ENCODE results near the gene PEX5L. TPM values are rescaled to one million over a fixed set of nuclear protein-coding genes. Genes with fewer than 3 reads are reported as not detected.

Gene PEX5L
- total RNA-seq, 1 experiment from 2014 or later, result 0.33 TPM

DNA sequence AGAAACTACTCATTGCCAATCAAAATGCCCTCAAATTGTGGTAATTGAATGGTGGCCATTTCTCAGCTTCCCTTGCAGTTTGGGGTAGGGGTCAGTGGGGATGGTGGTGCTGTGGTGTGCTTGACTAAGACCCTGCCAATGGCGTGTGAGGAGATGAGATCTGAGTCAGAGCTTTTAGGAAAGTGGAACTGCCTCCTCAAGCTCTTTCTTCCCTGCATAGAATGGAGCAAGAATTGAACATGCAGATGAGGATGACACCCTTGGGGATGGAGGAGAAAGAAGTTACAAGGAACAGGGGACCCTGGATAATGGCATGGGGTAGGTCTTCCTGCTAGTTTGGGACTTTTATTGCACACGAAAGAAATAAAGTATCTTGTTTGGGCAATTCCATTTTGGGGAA lies 188.0 kb downstream of the PEX5L start:
- Histone ChIP-seq H3K4me1 (replicated peaks; ENCODE audit: insufficient read depth) (no peaks in the 10 kb centered on the region), H3K79me2 (ENCODE audit: low read depth) (no peaks in the 10 kb centered on the region), H3K4me2 (no peak overlapping the region), H3F3A (ENCODE audit: insufficient read depth, low read depth) (no peaks in the 10 kb centered on the region), H3K27me3 (ENCODE audit: insufficient read depth, low read depth) (no peaks in the 10 kb centered on the region), H4K20me1 (ENCODE audit: insufficient read depth) (no peaks in the 10 kb centered on the region), H3K36me3 (ENCODE audit: low read depth) (no peaks in the 10 kb centered on the region), H2AFZ (no peak overlapping the region), H3K4me3 (no peak overlapping the region), H3K9me3 (ENCODE audit: insufficient read depth, low read depth) (no peaks in the 10 kb centered on the region), H3K27ac (no peak overlapping the region), H3K9me2 (ENCODE audit: insufficient read depth) (no peaks in the 10 kb centered on the region)
- DNase-seq, result no peak
- BruUV-seq (replicated peaks), result no TSS peak
- ChIA-PET CTCF (no interaction called here), POLR2A (ENCODE audit: unreplicated experiment) (no interaction called here)
- intact Hi-C loops (cut with micrococcal nuclease; ENCODE audit: unreplicated experiment), result no loop called here
- no peak for TF ChIP-seq EZH2 (IDR thresholded peaks at IDR 0.05; ENCODE audit: low read depth)
- TF ChIP-seq, protein P1, sequence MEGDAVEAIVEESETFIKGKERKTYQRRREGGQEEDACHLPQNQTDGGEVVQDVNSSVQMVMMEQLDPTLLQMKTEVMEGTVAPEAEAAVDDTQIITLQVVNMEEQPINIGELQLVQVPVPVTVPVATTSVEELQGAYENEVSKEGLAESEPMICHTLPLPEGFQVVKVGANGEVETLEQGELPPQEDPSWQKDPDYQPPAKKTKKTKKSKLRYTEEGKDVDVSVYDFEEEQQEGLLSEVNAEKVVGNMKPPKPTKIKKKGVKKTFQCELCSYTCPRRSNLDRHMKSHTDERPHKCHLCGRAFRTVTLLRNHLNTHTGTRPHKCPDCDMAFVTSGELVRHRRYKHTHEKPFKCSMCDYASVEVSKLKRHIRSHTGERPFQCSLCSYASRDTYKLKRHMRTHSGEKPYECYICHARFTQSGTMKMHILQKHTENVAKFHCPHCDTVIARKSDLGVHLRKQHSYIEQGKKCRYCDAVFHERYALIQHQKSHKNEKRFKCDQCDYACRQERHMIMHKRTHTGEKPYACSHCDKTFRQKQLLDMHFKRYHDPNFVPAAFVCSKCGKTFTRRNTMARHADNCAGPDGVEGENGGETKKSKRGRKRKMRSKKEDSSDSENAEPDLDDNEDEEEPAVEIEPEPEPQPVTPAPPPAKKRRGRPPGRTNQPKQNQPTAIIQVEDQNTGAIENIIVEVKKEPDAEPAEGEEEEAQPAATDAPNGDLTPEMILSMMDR (conservative IDR thresholded peaks at IDR 0.05), result no peak

DNA sequence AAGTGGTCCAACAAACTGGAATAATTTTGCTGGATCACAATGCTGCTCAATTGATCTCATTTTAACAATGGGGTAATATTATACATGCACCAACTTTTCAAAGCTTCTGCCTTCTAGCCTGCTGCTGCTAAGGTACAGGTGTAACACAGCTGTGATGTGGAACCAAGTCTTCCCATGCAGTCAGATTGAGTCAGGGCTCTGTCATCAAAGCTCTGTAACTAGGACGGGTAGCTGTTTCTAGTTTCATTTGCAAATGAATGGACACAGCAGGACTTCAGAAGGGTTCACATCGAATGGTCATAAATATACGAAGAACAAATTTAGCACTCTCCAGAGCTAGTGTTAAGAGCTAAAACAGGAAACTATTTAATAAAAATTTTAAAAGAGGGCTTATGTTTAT lies 194.7 kb downstream of the PEX5L start:
- no peaks in the 10 kb centered on the region for H3K79me2 ChIP-seq (ENCODE audit: low read depth)
- intact Hi-C loops (cut with micrococcal nuclease; ENCODE audit: unreplicated experiment), result no loop called here
- H3K27ac ChIP-seq, result no peak overlapping the region
- no peaks in the 10 kb centered on the region for H3K36me3 ChIP-seq (ENCODE audit: low read depth)
- ChIA-PET POLR2A (ENCODE audit: unreplicated experiment) (no interaction called here), CTCF (no interaction called here)
- H3K9me3 ChIP-seq (ENCODE audit: insufficient read depth, low read depth), result no peaks in the 10 kb centered on the region
- TF ChIP-seq, protein P1 (conservative IDR thresholded peaks at IDR 0.05), result no peak
- no peak for TF ChIP-seq EZH2 (IDR thresholded peaks at IDR 0.05; ENCODE audit: low read depth)
- DNase-seq, result no peak
- H3K9me2 ChIP-seq (ENCODE audit: insufficient read depth), result no peaks in the 10 kb centered on the region
- no TSS peak for BruUV-seq (replicated peaks)
- no peaks in the 10 kb centered on the region for H3K27me3 ChIP-seq (ENCODE audit: insufficient read depth, low read depth)
- H3F3A ChIP-seq (ENCODE audit: insufficient read depth, low read depth), result no peaks in the 10 kb centered on the region
- no peak overlapping the region for H3K4me3 ChIP-seq
- no peaks in the 10 kb centered on the region for H4K20me1 ChIP-seq (ENCODE audit: insufficient read depth)
- H3K4me2 ChIP-seq, result no peak overlapping the region
- H3K4me1 ChIP-seq (replicated peaks; ENCODE audit: insufficient read depth), result no peaks in the 10 kb centered on the region
- H2AFZ ChIP-seq, result no peak overlapping the region

DNA sequence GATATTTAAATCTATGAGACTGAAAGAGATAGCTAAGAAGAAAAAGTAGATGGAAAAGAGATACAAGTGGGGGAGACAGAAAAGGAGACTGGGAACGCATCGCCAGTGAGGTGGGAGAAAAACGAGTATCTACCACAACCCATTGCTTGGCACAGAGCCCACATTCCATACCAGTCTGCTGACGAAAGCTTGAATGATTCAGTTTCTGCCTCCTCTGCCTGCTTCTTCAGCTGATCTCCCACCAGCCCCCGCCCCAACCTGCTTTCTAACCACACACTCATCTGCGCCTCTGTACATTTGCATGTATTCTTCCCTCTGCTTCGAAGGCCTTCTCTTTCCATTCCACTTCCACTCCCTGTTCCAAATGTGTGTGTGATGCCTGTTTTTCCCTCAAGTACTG lies 195.8 kb downstream of the PEX5L start:
- peak in 1 of 2 experiments; percentile 42 for DNase-seq
- intact Hi-C loops (cut with micrococcal nuclease; ENCODE audit: unreplicated experiment), result no loop called here
- no peaks in the 10 kb centered on the region for H3K9me2 ChIP-seq (ENCODE audit: insufficient read depth)
- no peak overlapping the region for H2AFZ ChIP-seq
- no peak overlapping the region for H3K4me2 ChIP-seq
- TF ChIP-seq, protein P1 (conservative IDR thresholded peaks at IDR 0.05), result no peak
- TF ChIP-seq EZH2 (IDR thresholded peaks at IDR 0.05; ENCODE audit: low read depth), result no peak
- no peaks in the 10 kb centered on the region for H3K9me3 ChIP-seq (ENCODE audit: insufficient read depth, low read depth)
- H3K4me3 ChIP-seq, result no peak overlapping the region
- no peaks in the 10 kb centered on the region for H3K4me1 ChIP-seq (replicated peaks; ENCODE audit: insufficient read depth)
- no TSS peak for BruUV-seq (replicated peaks)
- POLR2A ChIA-PET (ENCODE audit: unreplicated experiment), result interaction anchor here (0.6 kb wide), 1 partner anchor 161 kb away, joined by 9 read pairs; no protein-coding TSS in a partner anchor
- H3K27me3 ChIP-seq (ENCODE audit: insufficient read depth, low read depth), result no peaks in the 10 kb centered on the region
- no peaks in the 10 kb centered on the region for H4K20me1 ChIP-seq (ENCODE audit: insufficient read depth)
- H3K36me3 ChIP-seq (ENCODE audit: low read depth), result no peaks in the 10 kb centered on the region
- H3F3A ChIP-seq (ENCODE audit: insufficient read depth, low read depth), result no peaks in the 10 kb centered on the region
- H3K27ac ChIP-seq, result no peak overlapping the region
- CTCF ChIA-PET, result interaction anchor here (0.6 kb wide), 1 partner anchor 144 kb away, joined by 7 read pairs; no protein-coding TSS in a partner anchor
- no peaks in the 10 kb centered on the region for H3K79me2 ChIP-seq (ENCODE audit: low read depth)

Data from PC-9 (cell line).